HepG2 (cell line): Measurements from ENCODE around the gene NHERF2. TPM values are rescaled to one million over a fixed set of nuclear protein-coding genes. Genes with fewer than 3 reads are reported as not detected.

Experiments used
- ESRRA ChIP-seq: sonication (generic); formaldehyde crosslinking; IDR thresholded peaks from 2 replicates; pipeline ENCODE4 v1.5.1; 2020; ENCODE audit warnings: mild to moderate bottlenecking, low read depth, missing genetic modification reagents
- ISX ChIP-seq: sonication (generic); formaldehyde crosslinking; conservative IDR thresholded peaks from 2 replicates; pipeline ENCODE4 v1.5.0; 2020; ENCODE audit warnings: missing genetic modification reagents
- KDM2A ChIP-seq: sonication (generic); formaldehyde crosslinking; IDR thresholded peaks from 2 replicates; pipeline ENCODE4 v1.4.0; 2020; ENCODE audit warnings: low read depth, missing genetic modification reagents, borderline replicate concordance
- NCOA2 ChIP-seq: sonication (generic); formaldehyde crosslinking; IDR thresholded peaks from 2 replicates; pipeline ENCODE4 v1.8.0; 2022; ENCODE audit warnings: inconsistent platforms
- ZNF136 ChIP-seq: sonication (generic); formaldehyde crosslinking; IDR thresholded peaks from 2 replicates; pipeline ENCODE4 v1.8.1; 2022; ENCODE audit warnings: low read depth, mild to moderate bottlenecking, moderate library complexity, missing genetic modification reagents
- ZNF138 ChIP-seq: sonication (generic); formaldehyde crosslinking; IDR thresholded peaks from 2 replicates; pipeline ENCODE4 v1.5.0; 2020; ENCODE audit warnings: mild to moderate bottlenecking, low read depth, missing genetic modification reagents
- ZNF280B ChIP-seq: sonication (generic); formaldehyde crosslinking; IDR thresholded peaks from 2 replicates; pipeline ENCODE4 v1.5.0; 2020; ENCODE audit warnings: missing genetic modification reagents, mild to moderate bottlenecking, borderline replicate concordance
- ZNF382 ChIP-seq: sonication (generic); formaldehyde crosslinking; IDR thresholded peaks from 2 replicates; pipeline ENCODE4 v1.5.0; 2020; ENCODE audit warnings: missing genetic modification reagents, mild to moderate bottlenecking, borderline replicate concordance
- ZNF609 ChIP-seq: sonication (generic); formaldehyde crosslinking; IDR thresholded peaks from 2 replicates; pipeline ENCODE4 v1.4.0; 2020; ENCODE audit warnings: mild to moderate bottlenecking, missing genetic modification reagents, borderline replicate concordance
- ZNF749 ChIP-seq: sonication (generic); formaldehyde crosslinking; IDR thresholded peaks from 2 replicates; pipeline ENCODE4 v1.8.0; 2022; ENCODE audit warnings: mild to moderate bottlenecking, missing genetic modification reagents, moderate library complexity, borderline replicate concordance
- polyA plus RNA-seq, 8 experiments: library from polyadenylated mRNA; depleted of rRNA in 3 of 8; stranded (reverse) in 7 of 8; unstranded in 1 of 8; fragments of >200 nt; fragmentation: Illumina TruSeq in 4 of 8; extraction: Trizol in 4 of 8; gene quantifications; 2 replicates each; pipeline versions ENCODE4 v1.2.1 to v1.2.3, GENCODE V29; 2011 to 2016; ENCODE audit warnings: low read depth in 4 of 8, missing spikeins in 1 of 8, mixed read lengths in 1 of 8; ENCODE audit not compliant: insufficient read depth in 1 of 8
- total RNA-seq, 5 experiments: library from RNA; depleted of rRNA; stranded (reverse); fragments of >200 nt; fragmentation: Illumina TruSeq; extraction: Trizol; gene quantifications; 2 replicates each; pipeline ENCODE4 v1.2.3, GENCODE V29; 2016; ENCODE audit warnings: low read depth in 1 of 5
- TF ChIP-seq, protein P1 (sequence below): sonication (generic); formaldehyde crosslinking; IDR thresholded peaks from 2 replicates; pipeline ENCODE4 v1.5.0; 2020; ENCODE audit warnings: missing genetic modification reagents
- TF ChIP-seq, protein P2 (sequence below): IDR thresholded peaks from 2 replicates; pipeline ENCODE4 v1.6.1; 2016; ENCODE audit warnings: low read depth, missing genetic modification reagents, missing compliant biosample characterization

The NHERF2 gene
- total and polyA plus RNA-seq, 2 of the 13 experiments (the other 11 are each of a cell fraction or from before 2014, with no cell fraction given), result 23.7 to 39.3 TPM

DNA sequence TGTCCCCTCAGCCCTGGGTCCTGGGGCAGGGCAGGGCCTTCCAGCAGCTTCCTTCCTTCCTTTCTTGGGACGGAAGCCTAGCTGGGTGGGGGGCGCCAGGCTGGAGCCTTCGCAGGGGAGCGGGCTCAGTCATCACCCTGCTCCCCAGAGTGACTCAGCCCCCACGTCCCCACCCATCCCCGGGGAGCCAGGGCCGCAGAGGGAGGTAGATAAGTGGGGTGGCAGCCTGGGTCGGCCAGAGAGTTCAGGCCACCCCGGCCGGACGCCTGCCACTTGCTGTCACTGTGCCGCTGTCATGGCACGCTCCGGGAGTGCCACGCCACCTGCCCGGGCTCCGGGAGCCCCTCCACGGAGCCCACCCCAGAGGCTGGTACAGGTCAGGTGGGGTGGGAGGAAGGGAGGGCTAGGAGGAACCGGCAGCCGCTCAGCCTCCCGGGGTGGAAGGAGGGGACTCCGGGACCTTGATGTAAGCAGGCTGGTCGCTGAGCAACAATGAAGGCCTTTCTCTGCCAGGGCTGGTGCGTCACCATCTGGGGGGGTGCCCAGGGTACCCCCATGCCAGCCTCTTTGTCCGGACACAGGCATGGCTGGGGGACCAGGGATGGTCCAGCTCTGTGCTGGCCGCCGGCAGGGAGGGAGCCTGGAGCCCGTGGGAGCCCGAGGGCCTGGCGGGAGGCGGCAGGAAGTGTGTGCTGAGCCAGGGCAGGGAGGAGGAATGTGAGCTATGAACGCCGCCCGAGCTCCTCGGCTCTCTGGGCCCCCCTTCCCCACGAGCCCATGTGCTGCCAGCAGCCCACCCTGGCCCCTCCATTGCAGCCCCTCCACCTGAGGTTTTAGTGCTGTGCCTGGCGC is 6.6 kb downstream of the NHERF2 start (continued):
- TF ChIP-seq ISX (CRISPR knock-in tag) (no peak), ZNF136 (CRISPR knock-in tag) (no peak), ZNF609 (CRISPR knock-in tag) (no peak), ZNF138 (CRISPR knock-in tag) (no peak), NCOA2 (CRISPR knock-in tag) (no peak), ZNF382 (CRISPR knock-in tag) (no peak), ZNF749 (CRISPR knock-in tag) (no peak), KDM2A (no peak; the same call in 1 of the 2 replicates), ZNF280B (CRISPR knock-in tag) (no peak; the same call in 1 of the 2 replicates), ESRRA (no peak)
- TF ChIP-seq, protein P1, sequence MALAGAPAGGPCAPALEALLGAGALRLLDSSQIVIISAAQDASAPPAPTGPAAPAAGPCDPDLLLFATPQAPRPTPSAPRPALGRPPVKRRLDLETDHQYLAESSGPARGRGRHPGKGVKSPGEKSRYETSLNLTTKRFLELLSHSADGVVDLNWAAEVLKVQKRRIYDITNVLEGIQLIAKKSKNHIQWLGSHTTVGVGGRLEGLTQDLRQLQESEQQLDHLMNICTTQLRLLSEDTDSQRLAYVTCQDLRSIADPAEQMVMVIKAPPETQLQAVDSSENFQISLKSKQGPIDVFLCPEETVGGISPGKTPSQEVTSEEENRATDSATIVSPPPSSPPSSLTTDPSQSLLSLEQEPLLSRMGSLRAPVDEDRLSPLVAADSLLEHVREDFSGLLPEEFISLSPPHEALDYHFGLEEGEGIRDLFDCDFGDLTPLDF (CRISPR knock-in tag), result no peak
- TF ChIP-seq, protein P2, sequence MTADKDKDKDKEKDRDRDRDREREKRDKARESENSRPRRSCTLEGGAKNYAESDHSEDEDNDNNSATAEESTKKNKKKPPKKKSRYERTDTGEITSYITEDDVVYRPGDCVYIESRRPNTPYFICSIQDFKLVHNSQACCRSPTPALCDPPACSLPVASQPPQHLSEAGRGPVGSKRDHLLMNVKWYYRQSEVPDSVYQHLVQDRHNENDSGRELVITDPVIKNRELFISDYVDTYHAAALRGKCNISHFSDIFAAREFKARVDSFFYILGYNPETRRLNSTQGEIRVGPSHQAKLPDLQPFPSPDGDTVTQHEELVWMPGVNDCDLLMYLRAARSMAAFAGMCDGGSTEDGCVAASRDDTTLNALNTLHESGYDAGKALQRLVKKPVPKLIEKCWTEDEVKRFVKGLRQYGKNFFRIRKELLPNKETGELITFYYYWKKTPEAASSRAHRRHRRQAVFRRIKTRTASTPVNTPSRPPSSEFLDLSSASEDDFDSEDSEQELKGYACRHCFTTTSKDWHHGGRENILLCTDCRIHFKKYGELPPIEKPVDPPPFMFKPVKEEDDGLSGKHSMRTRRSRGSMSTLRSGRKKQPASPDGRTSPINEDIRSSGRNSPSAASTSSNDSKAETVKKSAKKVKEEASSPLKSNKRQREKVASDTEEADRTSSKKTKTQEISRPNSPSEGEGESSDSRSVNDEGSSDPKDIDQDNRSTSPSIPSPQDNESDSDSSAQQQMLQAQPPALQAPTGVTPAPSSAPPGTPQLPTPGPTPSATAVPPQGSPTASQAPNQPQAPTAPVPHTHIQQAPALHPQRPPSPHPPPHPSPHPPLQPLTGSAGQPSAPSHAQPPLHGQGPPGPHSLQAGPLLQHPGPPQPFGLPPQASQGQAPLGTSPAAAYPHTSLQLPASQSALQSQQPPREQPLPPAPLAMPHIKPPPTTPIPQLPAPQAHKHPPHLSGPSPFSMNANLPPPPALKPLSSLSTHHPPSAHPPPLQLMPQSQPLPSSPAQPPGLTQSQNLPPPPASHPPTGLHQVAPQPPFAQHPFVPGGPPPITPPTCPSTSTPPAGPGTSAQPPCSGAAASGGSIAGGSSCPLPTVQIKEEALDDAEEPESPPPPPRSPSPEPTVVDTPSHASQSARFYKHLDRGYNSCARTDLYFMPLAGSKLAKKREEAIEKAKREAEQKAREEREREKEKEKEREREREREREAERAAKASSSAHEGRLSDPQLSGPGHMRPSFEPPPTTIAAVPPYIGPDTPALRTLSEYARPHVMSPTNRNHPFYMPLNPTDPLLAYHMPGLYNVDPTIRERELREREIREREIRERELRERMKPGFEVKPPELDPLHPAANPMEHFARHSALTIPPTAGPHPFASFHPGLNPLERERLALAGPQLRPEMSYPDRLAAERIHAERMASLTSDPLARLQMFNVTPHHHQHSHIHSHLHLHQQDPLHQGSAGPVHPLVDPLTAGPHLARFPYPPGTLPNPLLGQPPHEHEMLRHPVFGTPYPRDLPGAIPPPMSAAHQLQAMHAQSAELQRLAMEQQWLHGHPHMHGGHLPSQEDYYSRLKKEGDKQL, result no peak
